Measurements from ENCODE around the gene GABRG1. TPM values are rescaled to one million over a fixed set of nuclear protein-coding genes. Genes with fewer than 3 reads are reported as not detected.

Gene GABRG1
- under 0.01 TPM in 1 of 2 replicates, not detected in the other for total RNA-seq

GRCh38 chr4:46123913-46124755 is at the start of gene GABRG1:
TSS of gene GABRG1 (minus strand) at chr4:46124054. CDS start at chr4:46123913, 141 bp downstream.

